Colonic mucosa (tissue), 4 donors: ENCODE results near the gene ATF4. TPM values are rescaled to one million over a fixed set of nuclear protein-coding genes. Genes with fewer than 3 reads are reported as not detected.
A peak's percentile ranks its signal among the peaks of the same experiment; 100 is the strongest.

Experiments used
- DNase-seq: peaks from one replicate; pipeline ENCODE4 v3.0.0-alpha.2; 2020
- H3K27ac ChIP-seq: fragments of 200-600 bp; one replicate; pipeline ENCODE4 v1.8.0; 2021
- H3K27me3 ChIP-seq: fragments of 200-600 bp; one replicate; pipeline ENCODE4 v1.8.0; 2021
- H3K36me3 ChIP-seq: fragments of 200-600 bp; one replicate; pipeline ENCODE4 v1.8.0; 2021
- H3K4me1 ChIP-seq: fragments of 200-600 bp; one replicate; pipeline ENCODE4 v1.8.0; 2021; ENCODE audit warnings: mild to moderate bottlenecking
- H3K4me3 ChIP-seq: fragments of 200-600 bp; one replicate; pipeline ENCODE4 v1.8.0; 2021
- H3K9ac ChIP-seq, 2 donors: one replicate each; pipeline ENCODE4 v1.7.0; 2013; ENCODE audit warnings: control low read depth in 2 of 2, low read depth in 2 of 2, low read length in 2 of 2
- H3K9me3 ChIP-seq: fragments of 200-600 bp; one replicate; pipeline ENCODE4 v1.8.0; 2021
- CTCF ChIP-seq: fragments of 200-600 bp; IDR thresholded peaks from one replicate; pipeline ENCODE4 v1.8.0; 2022; ENCODE audit warnings: antibody characterized with exemption, mild to moderate bottlenecking
- intact Hi-C: fragments of 100-400 bp; cut with DNase I; formaldehyde crosslinking; loops from one replicate; pipeline ENCODE4 v1.14.1; 2022
- total RNA-seq, 2 donors: library from RNA; stranded (reverse); fragmentation: NEBNext Ultra II Directional in 1 of 2; extraction: Animal tissue kit (Norgen Biotek cat#: 25700) in 1 of 2; gene quantifications; one replicate each; pipeline ENCODE4 v1.2.1, GENCODE V29; 2021
- donor health status: healthy.
- donor health status: DM: no; HTN: no; CAD: no.
- donor health status: DM: no; HTN: no; CAD: no.

Gene ATF4
- 100 to 1,000 TPM; 279 to 302 TPM for total RNA-seq

- peaks cover 4% of the 10 kb centered on the region for H3K36me3 ChIP-seq
- no peaks in the 10 kb centered on the region for H3K27me3 ChIP-seq
- peaks cover 9% of the 10 kb centered on the region for H3K4me1 ChIP-seq
- DNase-seq = peak; percentile 92
- no peak for TF ChIP-seq CTCF
- peak within 1 kb of the TSS; percentile 96 for H3K27ac ChIP-seq
- intact Hi-C loops = loop anchor here (10.0 kb wide), 2 partner anchors 206 to 346 kb away; partner anchors contain the start of gene RPL3
- peak within 1 kb of the TSS; percentile 96 to 97 for H3K9ac ChIP-seq
- peak within 1 kb of the TSS; percentile 83 for H3K4me3 ChIP-seq
- H3K9me3 ChIP-seq = no peaks in the 10 kb centered on the region
These were observed at the start of gene ATF4 for GRCh38 chr22:39520226-39521105. ATF4 (plus strand) TSS chr22:39520562; CDS start chr22:39521446, 884 bp downstream.

- Histone ChIP-seq H3K27ac (peak overlapping the region; percentile 27), H3K4me1 (peaks cover 35% of the 10 kb centered on the region), H3K36me3 (no peaks in the 10 kb centered on the region), H3K27me3 (no peaks in the 10 kb centered on the region), H3K4me3 (no peak overlapping the region), H3K9me3 (no peaks in the 10 kb centered on the region), H3K9ac (peak overlapping the region in 1 of 2 donors; percentile 53)
- peak; percentile 59 for DNase-seq
- no peak for TF ChIP-seq CTCF
- intact Hi-C loops = no loop called here
These were observed 48.8 kb upstream of the ATF4 start for GRCh38 chr22:39471381-39472141.

- Histone ChIP-seq H3K36me3 (no peaks in the 10 kb centered on the region), H3K9me3 (no peaks in the 10 kb centered on the region), H3K27ac (peak overlapping the region; percentile 69), H3K9ac (peak overlapping the region in 1 of 2 donors; percentile 53), H3K4me1 (peaks cover 35% of the 10 kb centered on the region), H3K4me3 (peak overlapping the region; percentile 14), H3K27me3 (no peaks in the 10 kb centered on the region)
- intact Hi-C loops = no loop called here
- DNase-seq = peak; percentile 93
- no peak for TF ChIP-seq CTCF
These were observed 47.5 kb upstream of the ATF4 start for GRCh38 chr22:39472570-39473556.

GRCh38 chr22:39473851-39474250 lies 46.5 kb upstream of the ATF4 start:
- no peak for DNase-seq

More at GRCh38 chr22:39473851-39474250, 46.5 kb upstream of the ATF4 start:
- Histone ChIP-seq H3K27ac (peak overlapping the region; percentile 69), H3K36me3 (no peaks in the 10 kb centered on the region), H3K27me3 (no peaks in the 10 kb centered on the region), H3K9ac (peak overlapping the region in 1 of 2 donors; percentile 4), H3K4me3 (peak overlapping the region; percentile 14), H3K9me3 (no peaks in the 10 kb centered on the region), H3K4me1 (peaks cover 35% of the 10 kb centered on the region)
- no peak for TF ChIP-seq CTCF
- intact Hi-C loops = no loop called here
